GM10266 (cell line): ENCODE measurements around the gene CD320.
A peak's percentile ranks its signal among the peaks of the same experiment; 100 is the strongest.

Experiments used
- DNase-seq: peaks from one replicate; pipeline ENCODE4 v3.0.0; 2012; ENCODE audit errors: extremely low spot score
- TF ChIP-seq, protein P1 (sequence below): IDR thresholded peaks from 2 replicates; pipeline ENCODE4 v1.5.1; 2012; ENCODE audit warnings: mild to moderate bottlenecking, low read depth; ENCODE audit not compliant: control insufficient read depth, insufficient read depth; ENCODE audit errors: missing control alignments

CD320 gene

GRCh38 chr19:8329996-8330395 is 21.8 kb upstream of the CD320 start:
- peak; percentile 8 for DNase-seq

DNA sequence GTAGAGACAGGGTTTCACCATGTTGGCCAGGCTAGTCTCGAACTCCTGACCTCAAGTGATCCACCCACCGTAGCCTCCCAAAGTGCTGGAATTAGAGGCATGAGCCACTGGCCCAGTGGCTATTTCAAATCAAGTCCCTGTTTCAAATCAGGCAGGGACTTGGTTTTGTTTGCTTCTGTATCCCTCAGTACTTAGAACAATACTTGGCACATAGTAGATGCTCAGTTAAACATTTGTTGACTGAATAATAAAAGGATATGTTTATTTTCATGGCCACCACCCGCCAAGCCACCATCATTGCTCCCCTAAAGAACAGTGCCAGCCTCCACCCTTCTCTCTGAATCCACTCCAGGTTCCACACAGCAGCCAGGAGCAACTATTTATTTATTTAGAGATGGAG is 17.3 kb upstream of the CD320 start:
- no peak for DNase-seq
- TF ChIP-seq, protein P1, sequence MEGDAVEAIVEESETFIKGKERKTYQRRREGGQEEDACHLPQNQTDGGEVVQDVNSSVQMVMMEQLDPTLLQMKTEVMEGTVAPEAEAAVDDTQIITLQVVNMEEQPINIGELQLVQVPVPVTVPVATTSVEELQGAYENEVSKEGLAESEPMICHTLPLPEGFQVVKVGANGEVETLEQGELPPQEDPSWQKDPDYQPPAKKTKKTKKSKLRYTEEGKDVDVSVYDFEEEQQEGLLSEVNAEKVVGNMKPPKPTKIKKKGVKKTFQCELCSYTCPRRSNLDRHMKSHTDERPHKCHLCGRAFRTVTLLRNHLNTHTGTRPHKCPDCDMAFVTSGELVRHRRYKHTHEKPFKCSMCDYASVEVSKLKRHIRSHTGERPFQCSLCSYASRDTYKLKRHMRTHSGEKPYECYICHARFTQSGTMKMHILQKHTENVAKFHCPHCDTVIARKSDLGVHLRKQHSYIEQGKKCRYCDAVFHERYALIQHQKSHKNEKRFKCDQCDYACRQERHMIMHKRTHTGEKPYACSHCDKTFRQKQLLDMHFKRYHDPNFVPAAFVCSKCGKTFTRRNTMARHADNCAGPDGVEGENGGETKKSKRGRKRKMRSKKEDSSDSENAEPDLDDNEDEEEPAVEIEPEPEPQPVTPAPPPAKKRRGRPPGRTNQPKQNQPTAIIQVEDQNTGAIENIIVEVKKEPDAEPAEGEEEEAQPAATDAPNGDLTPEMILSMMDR: no peak

More at GRCh38 chr19:8329996-8330395, 21.8 kb upstream of the CD320 start:
- TF ChIP-seq, protein P1: no peak

- DNase-seq: no peak
Measured at GRCh38 chr19:8324186-8325050, 16.3 kb upstream of the CD320 start.

DNA sequence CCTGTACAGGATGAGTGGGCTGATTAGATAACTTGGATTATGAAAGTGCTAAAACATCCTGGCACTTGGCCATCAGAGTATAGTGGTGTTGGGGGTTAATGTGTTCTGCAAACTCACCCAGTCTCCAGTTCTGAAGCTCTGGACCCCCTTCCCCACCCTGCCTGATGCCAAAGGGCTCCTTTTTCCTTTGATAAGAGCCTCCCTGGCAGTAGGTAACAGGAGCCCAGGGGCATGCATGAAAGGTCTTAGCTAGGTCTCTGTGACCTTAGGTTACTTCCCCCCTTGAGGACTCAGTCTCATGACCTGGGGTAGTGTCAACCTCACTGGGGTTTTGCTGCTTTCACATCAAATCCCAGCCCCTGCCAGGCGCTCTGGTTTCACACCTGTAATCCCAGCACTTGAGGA is 15.6 kb upstream of the CD320 start:
- TF ChIP-seq, protein P1: no peak
- DNase-seq: no peak

More at GRCh38 chr19:8324186-8325050, 16.3 kb upstream of the CD320 start:
- TF ChIP-seq, protein P1: no peak

GRCh38 chr19:8322638-8322997 is 14.5 kb upstream of the CD320 start:
- TF ChIP-seq, protein P1: no peak
- no peak for DNase-seq

GRCh38 chr19:8321986-8322637 is 14.0 kb upstream of the CD320 start:
- no peak for DNase-seq
- TF ChIP-seq, protein P1: no peak
